Measurements from ENCODE around the gene SLAMF1.

GRCh38 chr1:160622501-160623226 is 24.2 kb downstream of the SLAMF1 start:
- TF ChIP-seq CTCF (IDR thresholded peaks at IDR 0.05; ENCODE audit: insufficient read depth, low read length), result no peak
- TF ChIP-seq REST (IDR thresholded peaks at IDR 0.05; ENCODE audit: insufficient replicate concordance, low read depth), result no peak
- no peak for TF ChIP-seq POLR2AphosphoS5 (IDR thresholded peaks at IDR 0.05; ENCODE audit: low read depth)
- TF ChIP-seq SPI1 (IDR thresholded peaks at IDR 0.05; ENCODE audit: borderline replicate concordance, low read depth), result no peak
- no peak for TF ChIP-seq GABPA (IDR thresholded peaks at IDR 0.05; ENCODE audit: low read depth)
